GM18507 (cell line): ENCODE data around the gene SLC25A43.
"Not testable (repeated sequence)": the region's sequence is repeated elsewhere in the genome, so short reads cannot be mapped to it uniquely, and the experiment has no call there.

Experiments
- DNase-seq: peaks from one replicate; pipeline ENCODE4 v3.0.0; 2011; ENCODE audit warnings: low read depth; ENCODE audit not compliant: insufficient read length; ENCODE audit errors: extremely low spot score
- FAIRE-seq: peaks from 2 replicates; lab custom pipeline; 2011; peaks lifted over from hg19 to GRCh38; lab: Jason Lieb, UNC

SLC25A43 gene

GRCh38 chrX:119489212-119490074 is 90.3 kb downstream of the SLC25A43 start:
- DNase-seq, result no peak
- no peak for FAIRE-seq

- no peak for DNase-seq
- no peak for FAIRE-seq
These were observed 93.3 kb downstream of the SLC25A43 start for GRCh38 chrX:119492463-119492862.

- FAIRE-seq, DNase-seq: not testable (repeated sequence)
These were observed 94.8 kb downstream of the SLC25A43 start for GRCh38 chrX:119493851-119494495.

GRCh38 chrX:119495734-119496726 is 96.9 kb downstream of the SLC25A43 start:
- FAIRE-seq, result no peak

GRCh38 chrX:119497185-119497584 is 98.0 kb downstream of the SLC25A43 start:
- DNase-seq (no peak), FAIRE-seq (no peak)

More at GRCh38 chrX:119495734-119496726, 96.9 kb downstream of the SLC25A43 start:
- DNase-seq, result no peak

- DNase-seq, result no peak
- no peak for FAIRE-seq
These were observed 101.1 kb downstream of the SLC25A43 start for GRCh38 chrX:119500061-119500800.

- FAIRE-seq (no peak), DNase-seq (no peak)
These were observed 102.5 kb downstream of the SLC25A43 start for GRCh38 chrX:119501511-119502148.

GRCh38 chrX:119502727-119503483 is 103.8 kb downstream of the SLC25A43 start:
- FAIRE-seq (no peak), DNase-seq (no peak)

GRCh38 chrX:119503484-119503861 is 104.3 kb downstream of the SLC25A43 start:
- no peak for DNase-seq

More at GRCh38 chrX:119503484-119503861, 104.3 kb downstream of the SLC25A43 start:
- no peak for FAIRE-seq
